ENCODE data around the gene RNASE1. TPM values are rescaled to one million over a fixed set of nuclear protein-coding genes. Genes with fewer than 3 reads are reported as not detected.
"Not testable (repeated sequence)": the region's sequence is repeated elsewhere in the genome, so short reads cannot be mapped to it uniquely, and the experiment has no call there.

The RNASE1 gene
- total RNA-seq, 1 donor from 2014 or later = 171 TPM

DNA sequence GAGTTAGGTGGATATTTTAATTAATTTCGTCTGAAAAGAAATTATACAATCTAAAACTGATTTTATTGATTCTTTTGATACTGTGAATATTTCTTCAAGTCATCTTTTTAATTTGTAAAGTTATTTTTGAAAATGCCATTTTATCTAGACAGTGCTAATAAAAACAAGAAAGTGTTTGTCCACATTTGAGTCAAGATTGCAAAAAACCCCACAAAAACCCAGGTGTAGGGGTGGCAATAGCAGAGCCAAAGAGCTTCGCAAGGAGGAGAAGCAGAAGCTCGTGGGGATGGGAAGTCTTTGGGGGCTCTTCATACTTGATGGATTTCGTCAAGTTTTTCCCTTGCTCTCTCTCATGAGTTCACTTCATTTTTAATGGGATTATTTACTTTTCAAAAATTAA is 15.6 kb downstream of the RNASE1 start:
- DNase-seq (ENCODE audit: low spot score) = no peak
- intact Hi-C loops (cut with DNase I) = no loop called here

DNA sequence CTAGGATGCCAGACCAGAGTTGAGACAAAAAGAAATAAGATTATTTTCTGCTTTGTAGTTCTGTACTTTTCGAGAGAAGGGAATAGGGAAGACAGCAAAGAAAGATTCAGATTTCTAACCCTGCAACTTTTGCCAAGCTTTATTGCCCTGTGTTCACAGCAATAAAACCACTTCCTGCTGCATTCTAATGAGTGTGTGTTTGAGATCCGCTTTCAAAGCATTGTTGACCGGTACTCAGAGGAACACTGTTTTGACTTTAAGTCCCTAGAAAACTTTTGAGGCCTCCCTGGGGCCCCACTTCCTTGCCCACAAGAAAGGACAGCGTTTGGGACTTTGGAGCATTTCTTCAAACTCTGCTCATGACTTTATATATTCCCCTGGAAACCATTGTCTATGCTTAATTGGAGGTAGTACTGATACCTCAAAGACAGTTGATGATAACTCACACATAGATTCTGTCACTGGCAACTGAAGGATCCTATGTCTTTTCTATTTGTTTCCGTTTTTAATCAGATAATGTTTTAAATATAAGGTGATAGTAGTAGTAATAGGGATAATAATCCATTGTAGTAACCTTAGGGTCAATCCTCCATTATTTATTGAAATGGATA is 20.3 kb downstream of the RNASE1 start:
- no peak for DNase-seq (ENCODE audit: low spot score)
- intact Hi-C loops (cut with DNase I) = no loop called here

DNA sequence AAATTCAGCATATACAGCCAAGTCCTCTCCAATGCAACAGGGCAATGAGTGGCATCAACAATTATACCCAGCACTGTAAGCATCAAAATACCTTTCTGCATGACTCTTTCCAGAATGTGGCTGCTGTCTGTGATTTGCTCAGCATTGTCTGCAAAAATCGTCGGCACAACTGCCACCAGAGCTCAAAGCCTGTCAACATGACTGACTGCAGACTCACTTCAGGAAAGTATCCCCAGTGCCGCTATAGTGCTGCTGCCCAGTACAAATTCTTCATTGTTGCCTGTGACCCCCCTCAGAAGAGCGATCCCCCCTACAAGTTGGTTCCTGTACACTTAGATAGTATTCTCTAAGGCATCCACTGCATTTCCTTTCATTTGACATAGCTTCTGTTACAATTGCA is 20.8 kb downstream of the RNASE1 start:
- DNase-seq (ENCODE audit: low spot score) = no peak
- intact Hi-C loops (cut with DNase I) = no loop called here

DNA sequence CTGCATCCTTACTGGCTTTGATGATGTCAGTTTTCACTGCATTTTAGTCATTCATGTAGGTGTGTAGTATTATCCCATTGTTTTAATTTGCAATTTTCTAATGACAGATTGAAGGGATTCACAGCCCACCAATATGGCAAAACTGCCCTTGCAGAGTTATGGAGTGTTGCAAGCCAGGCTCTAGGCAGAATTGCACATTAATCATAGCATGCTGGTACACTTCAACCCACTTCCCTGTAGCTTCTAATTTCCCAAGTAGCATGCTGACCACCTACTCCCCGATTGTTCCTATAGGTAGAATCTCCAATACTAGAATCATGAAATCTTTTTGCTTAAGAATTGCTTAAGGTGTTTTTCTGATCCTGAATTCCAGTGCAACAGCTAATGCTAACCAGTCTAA is 26.7 kb downstream of the RNASE1 start:
- intact Hi-C loops (cut with DNase I) = no loop called here
- DNase-seq (ENCODE audit: low spot score) = no peak

DNA sequence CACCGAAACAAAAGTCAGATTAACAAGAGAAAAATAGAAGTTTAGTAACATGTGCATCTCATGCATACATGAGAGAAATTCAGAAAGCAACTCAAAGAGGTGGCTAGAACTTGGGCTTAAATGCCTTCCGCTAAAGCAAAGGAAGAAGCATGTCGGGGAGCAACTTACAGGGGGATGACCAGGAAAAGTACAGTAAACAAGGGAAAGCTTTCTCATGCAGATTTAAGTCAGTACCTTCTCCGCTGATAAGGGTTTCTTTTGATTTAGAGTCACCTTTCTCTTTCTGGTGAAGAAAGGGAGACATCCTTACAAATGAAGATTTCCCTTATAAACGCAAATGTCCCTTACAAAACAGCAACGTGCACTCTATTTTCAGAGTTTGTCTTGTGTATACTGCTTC is 27.6 kb downstream of the RNASE1 start:
- intact Hi-C loops (cut with DNase I) = no loop called here
- DNase-seq (ENCODE audit: low spot score) = no peak

DNA sequence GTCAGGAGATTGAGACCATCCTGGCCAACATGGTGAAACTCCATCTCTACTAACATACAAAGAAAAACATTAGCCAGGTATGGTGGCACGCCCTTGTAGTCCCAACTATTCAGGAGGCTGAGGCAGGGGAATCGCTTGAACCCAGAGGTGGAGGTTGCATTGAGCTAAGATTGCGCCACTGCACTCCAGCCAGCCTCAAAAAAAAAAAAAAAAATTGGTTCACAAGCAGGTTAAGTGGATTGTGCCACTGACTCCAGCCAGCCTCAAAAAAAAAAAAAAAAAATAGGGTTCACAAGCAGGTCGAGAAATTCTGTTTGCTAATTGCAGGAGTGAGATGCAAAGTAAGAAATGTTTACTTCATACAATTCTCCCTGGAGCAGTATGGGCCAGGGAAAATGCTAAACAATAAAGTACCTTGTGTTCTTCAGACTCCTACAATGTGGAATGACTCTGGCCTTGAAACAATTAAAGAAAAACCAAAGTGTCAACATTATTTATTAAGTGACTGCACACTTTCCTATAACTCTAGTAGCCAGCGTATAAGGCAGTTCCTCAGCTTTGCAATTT is 28.3 kb downstream of the RNASE1 start:
- no peak for DNase-seq (ENCODE audit: low spot score)
- intact Hi-C loops (cut with DNase I) = no loop called here

DNA sequence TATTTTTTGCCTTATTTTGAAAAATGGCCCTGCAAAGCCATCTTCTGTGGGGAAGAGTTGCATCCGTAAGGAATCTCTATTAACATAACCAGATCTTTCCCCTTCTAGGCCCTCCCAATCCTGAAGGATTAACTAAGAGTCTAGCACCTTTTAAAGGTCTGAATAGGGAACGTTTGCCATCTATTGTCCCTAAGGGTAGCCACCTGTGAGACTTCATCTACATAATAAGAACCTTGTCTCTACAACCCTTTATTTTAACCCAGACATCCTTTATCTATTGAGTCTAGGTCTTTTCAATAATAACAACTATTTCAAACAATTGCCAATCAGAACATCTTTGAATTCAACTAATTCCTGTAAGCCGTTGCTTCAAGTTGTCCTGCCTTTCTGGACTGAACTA is 30.0 kb downstream of the RNASE1 start:
- DNase-seq (ENCODE audit: low spot score) = no peak
- intact Hi-C loops (cut with DNase I) = no loop called here

DNA sequence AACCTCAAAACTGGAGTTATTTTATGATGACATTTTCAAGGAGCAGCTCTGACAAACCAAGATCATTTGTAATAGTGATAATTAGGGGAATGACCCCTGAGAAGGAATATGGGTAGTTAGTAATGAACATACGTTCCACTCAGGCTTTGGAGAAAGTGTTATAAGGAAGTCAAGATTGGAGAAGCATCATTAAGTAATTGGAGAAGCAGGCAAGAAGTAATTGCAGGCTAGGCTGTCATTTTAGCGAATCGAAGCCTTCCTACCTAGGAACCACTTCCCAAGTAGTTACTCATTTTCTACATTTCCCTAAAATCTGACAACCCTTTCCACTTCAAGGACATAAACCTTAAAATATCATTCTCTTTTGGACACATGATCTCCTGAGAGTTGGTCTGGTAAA is 33.2 kb downstream of the RNASE1 start:
- no peak for DNase-seq (ENCODE audit: low spot score)
- intact Hi-C loops (cut with DNase I) = no loop called here

DNA sequence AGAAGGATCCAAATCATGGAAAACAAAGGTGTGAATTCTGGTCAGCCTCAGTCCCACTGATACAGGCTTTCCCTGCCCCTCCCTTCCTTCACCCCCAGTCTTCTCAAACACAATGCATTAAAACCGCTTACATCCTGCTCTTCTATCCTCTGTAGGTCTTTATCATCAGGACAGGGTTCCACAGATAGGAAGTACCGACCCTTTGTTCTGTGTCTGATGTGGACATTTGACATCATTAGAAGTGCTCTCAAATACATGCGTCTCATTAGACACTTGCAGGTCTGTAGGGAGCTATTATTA is 34.1 kb downstream of the RNASE1 start:
- DNase-seq (ENCODE audit: low spot score) = no peak
- intact Hi-C loops (cut with DNase I) = no loop called here

DNA sequence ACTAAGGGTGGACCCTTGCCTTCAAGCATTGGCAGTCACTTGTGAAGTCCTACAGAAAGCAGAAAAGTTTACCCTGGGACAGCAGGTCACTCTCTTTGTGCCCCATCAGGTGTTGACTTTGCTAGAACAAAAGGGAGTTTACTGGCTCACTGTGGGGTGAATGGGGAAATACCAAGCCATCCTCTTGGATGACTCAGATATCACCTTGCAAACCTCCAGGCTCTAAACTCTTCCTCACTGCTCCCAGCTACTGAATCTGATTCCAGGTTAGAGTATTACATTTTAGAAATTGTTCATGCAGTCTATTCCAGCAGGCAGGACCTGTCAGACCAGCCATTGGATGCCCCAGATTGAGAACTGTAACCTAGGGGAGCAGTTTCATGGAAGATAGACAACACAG is 41.7 kb downstream of the RNASE1 start:
- no peak for DNase-seq (ENCODE audit: low spot score)
- intact Hi-C loops (cut with DNase I) = no loop called here

DNA sequence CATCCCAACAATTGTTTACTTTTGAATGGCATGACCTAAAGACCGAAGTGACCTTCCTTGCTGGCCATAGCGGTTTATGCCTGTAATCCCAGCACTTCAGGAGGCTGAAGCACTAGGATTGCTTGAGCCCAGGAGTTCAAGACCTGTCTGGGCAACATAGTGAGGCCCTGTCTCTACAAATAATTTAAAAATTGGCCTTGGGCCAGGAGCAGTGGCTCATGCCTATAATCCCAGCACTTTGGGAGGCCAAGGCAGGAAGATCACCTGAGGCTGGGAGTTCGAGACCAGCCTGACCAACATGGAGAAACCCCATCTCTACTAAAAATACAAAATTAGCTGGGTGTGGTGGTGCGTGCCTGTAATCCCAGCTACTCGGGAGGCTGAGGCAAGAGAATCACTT is 43.2 kb downstream of the RNASE1 start:
- not testable (repeated sequence) for DNase-seq (ENCODE audit: low spot score)
- intact Hi-C loops (cut with DNase I) = loop anchor here (5.0 kb wide), 1 partner anchor 98 kb away; no protein-coding TSS in a partner anchor

DNA sequence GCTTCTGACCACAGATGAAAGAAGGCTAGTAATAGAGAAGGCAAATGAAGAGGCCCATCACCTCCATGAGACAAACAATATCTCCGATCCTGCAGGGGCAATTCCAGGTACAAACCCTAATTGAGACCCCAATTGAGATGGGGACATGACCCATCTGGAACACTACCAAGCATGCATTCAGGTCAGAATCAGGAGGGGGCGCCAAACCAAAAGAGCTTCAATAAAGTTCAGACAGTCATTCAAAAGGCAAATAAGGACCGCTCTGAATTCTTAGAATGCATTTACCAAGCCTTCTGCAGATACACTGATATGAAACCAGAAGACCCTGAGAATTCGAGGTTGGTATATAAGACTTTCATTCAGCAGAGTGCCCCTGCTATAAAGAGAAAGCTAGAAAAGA is 44.7 kb downstream of the RNASE1 start:
- intact Hi-C loops (cut with DNase I) = loop anchor here (5.0 kb wide), 1 partner anchor 99 kb away; no protein-coding TSS in a partner anchor

DNA sequence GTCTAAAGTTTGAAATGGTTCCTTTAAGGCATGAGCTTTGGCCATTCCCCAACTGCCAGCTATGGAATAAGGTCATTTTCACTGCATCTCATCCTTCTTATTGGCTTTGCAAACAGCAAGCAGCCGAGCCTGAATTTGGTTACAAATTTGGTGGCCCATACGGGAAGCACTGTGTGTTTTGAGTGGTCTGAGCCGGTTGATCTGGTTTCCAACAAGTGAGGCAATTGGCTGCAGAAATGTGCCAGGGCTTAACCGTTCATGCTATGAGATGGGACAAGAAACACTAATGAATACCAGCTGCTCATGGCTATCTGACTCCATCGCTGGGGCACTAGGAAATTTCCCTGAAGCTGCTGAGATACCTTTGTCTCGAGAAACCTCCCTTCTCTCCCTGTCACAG is 47.6 kb downstream of the RNASE1 start:
- intact Hi-C loops (cut with DNase I) = loop anchor here (5.0 kb wide), 1 partner anchor 102 kb away; no protein-coding TSS in a partner anchor
- DNase-seq (ENCODE audit: low spot score) = no peak

More for the DNA sequence above, 44.7 kb downstream of the RNASE1 start:
- no peak for DNase-seq (ENCODE audit: low spot score)

DNA sequence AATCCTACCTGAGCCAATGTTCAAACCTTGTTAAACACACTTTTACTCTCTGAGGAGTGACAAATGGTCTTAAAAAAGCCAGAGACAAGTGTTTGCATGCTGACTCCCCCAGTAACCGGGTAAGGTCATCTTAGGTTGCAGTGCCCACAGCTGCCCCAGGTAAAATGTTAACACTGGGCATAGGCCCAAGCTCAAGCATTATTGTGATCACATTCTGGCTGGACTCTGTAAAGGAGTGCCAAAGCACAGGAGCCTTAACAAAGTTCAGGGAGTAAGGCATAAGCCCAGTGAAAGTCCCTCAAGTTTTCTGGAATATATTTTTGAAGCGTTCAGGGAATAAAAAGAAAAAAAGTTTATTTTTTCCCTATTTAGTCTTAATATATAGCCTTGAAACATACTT is 48.3 kb downstream of the RNASE1 start:
- DNase-seq (ENCODE audit: low spot score) = no peak
- intact Hi-C loops (cut with DNase I) = no loop called here

DNA sequence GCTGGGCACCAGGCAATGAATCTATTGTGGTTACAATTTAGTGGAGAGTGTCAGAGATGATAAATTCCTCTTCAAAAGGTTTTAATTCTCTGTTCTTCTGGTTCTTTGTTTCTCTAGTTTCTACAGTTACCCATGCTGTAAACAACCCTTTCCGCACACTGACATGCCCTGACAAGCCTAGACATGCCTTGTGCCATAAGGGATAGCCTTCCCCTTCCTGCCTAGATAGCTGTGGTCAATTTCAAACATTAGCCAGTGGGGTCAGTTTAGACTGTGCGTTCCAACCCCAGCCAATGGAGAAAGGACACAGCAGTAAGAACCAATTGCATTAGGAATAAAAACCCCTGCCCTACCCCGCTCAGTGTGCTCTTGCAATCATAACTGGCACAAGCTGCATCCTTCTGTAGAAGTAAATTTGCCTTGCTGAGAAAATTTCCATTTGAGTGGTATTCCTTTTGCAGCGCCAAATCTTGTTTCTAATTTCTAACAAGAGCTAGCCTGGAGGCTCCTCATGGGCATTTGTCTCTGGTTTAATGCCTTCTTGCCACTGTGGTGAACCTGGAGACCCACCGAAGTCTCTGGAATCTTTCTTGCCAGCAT is 50.6 kb downstream of the RNASE1 start:
- no peak for DNase-seq (ENCODE audit: low spot score)
- intact Hi-C loops (cut with DNase I) = no loop called here

Other genes starting within 250 kb of the RNASE1 start
- gene RNASE9, start 241.8 kb downstream of the RNASE1 start, total RNA-seq = not detected
- gene RNASE11, start 214.8 kb downstream of the RNASE1 start, total RNA-seq = not detected
- gene RNASE12, start 211.5 kb downstream of the RNASE1 start, total RNA-seq = not detected
- not detected for gene OR6S1, start 161.2 kb downstream of the RNASE1 start, total RNA-seq
- gene RNASE4, start 118.3 kb downstream of the RNASE1 start, total RNA-seq = 5.6 TPM
- 2.7 TPM for gene ANG, start 114.1 kb downstream of the RNASE1 start, total RNA-seq
- not detected for gene EDDM3A, start 57.0 kb downstream of the RNASE1 start, total RNA-seq
- gene EDDM3B, start 34.4 kb downstream of the RNASE1 start, total RNA-seq = not detected
- gene RNASE6, start 21.6 kb downstream of the RNASE1 start, total RNA-seq = 3.1 TPM
- gene RNASE3, start 88.5 kb upstream of the RNASE1 start, total RNA-seq = not detected
- 0.89 TPM for gene RNASE2, start 152.6 kb upstream of the RNASE1 start, total RNA-seq
- gene METTL17, start 187.1 kb upstream of the RNASE1 start, total RNA-seq = 34.6 TPM
- not detected for gene SLC39A2, start 196.4 kb upstream of the RNASE1 start, total RNA-seq
- gene NDRG2, start 222.2 kb upstream of the RNASE1 start, total RNA-seq = 304 TPM
- 0.73 TPM for gene TPPP2, start 227.4 kb upstream of the RNASE1 start, total RNA-seq
- not detected for gene RNASE13, start 232.0 kb upstream of the RNASE1 start, total RNA-seq
- gene RNASE7, start 239.5 kb upstream of the RNASE1 start, total RNA-seq = not detected